D721Med (cell line): ENCODE results near the gene ST3GAL5.
"Not testable (repeated sequence)": the region's sequence is repeated elsewhere in the genome, so short reads cannot be mapped to it uniquely, and the experiment has no call there.

ENCODE experiments used
- DNase-seq: peaks from one replicate; pipeline ENCODE4 v3.0.0; 2011; ENCODE audit warnings: low spot score; ENCODE audit not compliant: insufficient read length
- FAIRE-seq: peaks from 2 replicates; lab custom pipeline; 2011; peaks lifted over from hg19 to GRCh38; lab: Jason Lieb, UNC
- TF ChIP-seq, protein P1 (sequence below): IDR thresholded peaks from 2 replicates; pipeline ENCODE4 v1.5.1; 2012; ENCODE audit warnings: mild to moderate bottlenecking, control low read depth; ENCODE audit not compliant: insufficient read depth; ENCODE audit errors: missing control alignments

Gene ST3GAL5

GRCh38 chr2:85933753-85934594, 45.2 kb upstream of the ST3GAL5 start:
- DNase-seq (no peak), FAIRE-seq (no peak)

GRCh38 chr2:85931151-85931550, 42.4 kb upstream of the ST3GAL5 start:
- not testable (repeated sequence) for FAIRE-seq, DNase-seq

More at GRCh38 chr2:85933753-85934594, 45.2 kb upstream of the ST3GAL5 start:
- TF ChIP-seq, protein P1, sequence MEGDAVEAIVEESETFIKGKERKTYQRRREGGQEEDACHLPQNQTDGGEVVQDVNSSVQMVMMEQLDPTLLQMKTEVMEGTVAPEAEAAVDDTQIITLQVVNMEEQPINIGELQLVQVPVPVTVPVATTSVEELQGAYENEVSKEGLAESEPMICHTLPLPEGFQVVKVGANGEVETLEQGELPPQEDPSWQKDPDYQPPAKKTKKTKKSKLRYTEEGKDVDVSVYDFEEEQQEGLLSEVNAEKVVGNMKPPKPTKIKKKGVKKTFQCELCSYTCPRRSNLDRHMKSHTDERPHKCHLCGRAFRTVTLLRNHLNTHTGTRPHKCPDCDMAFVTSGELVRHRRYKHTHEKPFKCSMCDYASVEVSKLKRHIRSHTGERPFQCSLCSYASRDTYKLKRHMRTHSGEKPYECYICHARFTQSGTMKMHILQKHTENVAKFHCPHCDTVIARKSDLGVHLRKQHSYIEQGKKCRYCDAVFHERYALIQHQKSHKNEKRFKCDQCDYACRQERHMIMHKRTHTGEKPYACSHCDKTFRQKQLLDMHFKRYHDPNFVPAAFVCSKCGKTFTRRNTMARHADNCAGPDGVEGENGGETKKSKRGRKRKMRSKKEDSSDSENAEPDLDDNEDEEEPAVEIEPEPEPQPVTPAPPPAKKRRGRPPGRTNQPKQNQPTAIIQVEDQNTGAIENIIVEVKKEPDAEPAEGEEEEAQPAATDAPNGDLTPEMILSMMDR, result no peak

DNA sequence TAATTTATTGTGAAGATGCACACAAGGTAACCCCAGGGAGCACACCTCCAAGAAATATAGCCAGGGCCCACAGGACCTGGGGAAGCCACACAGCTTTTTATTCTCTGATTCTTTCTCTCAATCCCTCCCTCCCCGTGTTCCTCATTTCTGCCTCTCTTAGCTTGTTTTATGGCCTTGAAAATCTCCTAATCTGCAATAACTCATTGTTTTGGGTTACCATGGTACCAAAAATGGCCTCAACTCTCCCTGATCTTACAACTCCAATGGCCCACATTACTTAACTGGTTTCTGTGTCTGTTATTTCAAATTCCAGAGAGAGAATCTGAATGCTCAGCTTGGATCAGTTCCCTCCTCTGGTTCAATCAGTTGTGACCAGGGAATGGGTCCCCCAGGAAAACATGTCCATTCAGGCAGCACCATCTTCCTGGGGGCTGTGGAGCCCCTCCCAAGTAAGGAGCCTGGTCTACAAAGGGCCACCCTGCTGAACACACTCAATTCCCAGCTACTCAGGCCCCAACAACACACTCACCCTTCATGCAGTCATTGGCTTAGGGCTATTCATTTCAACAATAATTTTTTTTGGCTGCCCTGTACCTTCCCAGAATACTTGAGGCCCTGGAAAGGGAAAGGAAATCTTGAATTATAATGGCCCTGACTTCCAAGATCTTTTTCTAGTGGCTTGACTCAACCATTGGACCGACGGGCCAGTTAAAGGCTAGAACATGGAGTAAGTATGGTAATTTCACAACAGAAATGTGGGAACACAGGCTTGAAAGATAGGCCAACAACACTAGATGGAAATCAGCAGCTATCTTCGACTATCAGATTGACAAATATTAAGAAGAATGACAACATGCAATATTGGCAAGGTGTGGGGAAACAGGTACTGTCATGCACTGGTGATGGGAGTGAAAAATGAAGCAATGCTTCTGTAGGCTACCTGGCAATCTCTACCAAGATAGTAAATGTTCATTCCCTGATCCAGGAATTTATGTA, 41.6 kb upstream of the ST3GAL5 start:
- TF ChIP-seq, protein P1, result no peak
- DNase-seq (no peak), FAIRE-seq (no peak)

DNA sequence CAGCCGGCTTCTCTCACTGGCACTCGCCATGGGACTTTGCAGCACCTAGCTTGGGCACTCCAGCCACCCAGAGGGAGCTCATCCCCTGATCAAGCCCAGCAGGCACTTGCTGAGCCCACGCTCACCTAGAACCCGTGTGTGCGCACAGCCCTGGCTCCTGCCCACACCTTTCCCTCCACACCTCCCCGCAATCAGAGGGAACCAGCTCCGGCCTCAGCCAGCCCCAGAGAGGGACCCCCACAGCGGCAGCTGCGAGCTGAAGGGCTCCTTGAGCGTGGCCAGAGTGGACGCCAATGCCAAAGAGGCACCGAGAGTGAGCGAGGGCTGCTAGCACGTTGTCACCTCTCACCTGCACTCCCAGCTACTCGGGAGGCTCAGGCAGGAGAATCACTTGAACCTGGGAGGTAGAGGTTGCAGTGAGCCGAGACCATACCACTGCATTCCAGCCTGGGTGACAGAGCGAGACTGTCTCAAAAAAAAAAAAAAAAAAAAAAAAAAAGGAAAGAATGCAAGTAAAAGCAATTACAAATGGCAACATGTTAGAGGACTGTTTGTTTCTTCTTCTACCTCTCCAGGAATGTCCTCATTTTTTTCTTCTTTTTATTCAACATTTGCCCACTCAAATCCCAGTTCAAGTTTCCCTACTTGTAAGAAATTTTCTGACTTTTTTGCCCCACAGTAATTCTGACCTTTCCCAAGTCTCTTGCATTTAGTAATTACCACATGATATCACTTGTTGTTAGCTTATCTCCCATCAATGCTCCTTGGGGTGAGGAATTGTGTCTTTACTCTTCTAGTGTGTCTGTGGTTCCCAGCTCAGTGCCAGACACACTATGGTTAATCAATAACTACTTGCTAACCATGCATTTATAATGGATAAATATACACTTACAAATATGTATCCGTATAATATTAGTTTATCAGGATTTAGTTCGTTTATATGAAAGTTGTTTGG, 40.6 kb upstream of the ST3GAL5 start:
- no peak for DNase-seq
- TF ChIP-seq, protein P1, result no peak
- FAIRE-seq, result no peak

DNA sequence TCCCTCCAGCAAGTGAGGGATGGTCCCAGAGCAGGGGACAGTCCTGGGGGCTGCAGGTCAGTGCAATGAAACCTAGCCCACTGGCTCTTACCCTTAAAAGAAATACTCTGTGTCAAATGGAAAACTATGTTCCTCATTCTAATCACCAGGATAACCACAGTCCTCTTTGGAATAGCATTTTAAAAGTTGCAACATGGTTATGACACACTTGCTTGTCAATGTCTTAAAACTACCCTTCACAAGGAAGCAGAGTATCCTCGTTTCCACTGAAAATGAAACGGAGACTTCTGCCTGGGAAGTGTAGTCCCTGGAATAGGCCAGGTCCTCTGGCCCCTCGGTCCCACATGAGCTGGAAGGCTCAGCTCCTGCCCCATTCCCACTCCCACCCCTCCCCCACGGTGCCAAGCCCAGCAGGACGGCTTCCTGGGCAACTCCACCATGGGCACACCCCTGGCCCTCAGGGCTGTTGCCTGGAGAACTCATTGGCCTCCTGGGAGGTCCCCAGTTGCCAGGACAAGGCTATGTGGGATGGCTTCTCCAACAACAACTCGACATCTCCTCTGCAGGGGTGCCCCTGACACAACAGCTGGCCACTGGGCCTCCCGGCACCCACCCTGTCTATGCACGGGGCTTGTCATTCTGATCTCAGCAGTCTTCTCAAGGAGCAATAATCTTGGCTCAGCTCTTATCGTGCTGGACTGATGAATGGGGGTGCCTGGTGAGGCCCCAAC, 38.3 kb upstream of the ST3GAL5 start:
- FAIRE-seq (no peak), DNase-seq (no peak)
- TF ChIP-seq, protein P1, result no peak

DNA sequence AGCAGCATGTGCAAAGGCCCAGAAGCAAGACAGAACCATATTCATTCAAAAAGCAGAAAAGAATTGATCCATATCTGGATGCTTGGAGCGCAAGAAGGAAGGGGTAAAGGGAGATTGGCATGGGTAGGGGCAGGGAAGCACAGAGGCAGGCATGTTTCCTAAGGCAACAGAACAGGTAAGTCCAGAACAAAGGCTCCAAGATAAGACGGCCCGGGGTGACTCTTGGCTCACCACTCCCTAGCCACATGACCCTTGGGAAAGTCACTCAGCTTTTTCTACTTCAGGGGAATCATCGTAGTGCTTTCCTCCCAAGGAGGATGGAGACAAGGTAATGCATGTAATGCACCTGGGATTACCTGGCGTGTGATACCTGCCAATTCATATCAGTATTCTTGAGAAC, 37.7 kb upstream of the ST3GAL5 start:
- FAIRE-seq (no peak), DNase-seq (no peak)
- TF ChIP-seq, protein P1, result no peak
